Natural killer cell (primary cell): ENCODE measurements around the gene GPR141. TPM values are rescaled to one million over a fixed set of nuclear protein-coding genes. Genes with fewer than 3 reads are reported as not detected.
A peak's percentile ranks its signal among the peaks of the same experiment; 100 is the strongest.

ENCODE experiments used
- ATAC-seq, 3 donors: fragments of 150-1000 bp in 2 of 3; fragments of 200-7000 bp in 1 of 3; cut with Tn5 transposase; 1 replicate in 1 of 3; 2 replicates in 2 of 3; pipeline ENCODE4 v1.10.0; 2021; ENCODE audit warnings: mild to moderate bottlenecking in 2 of 3, moderate library complexity in 2 of 3
- DNase-seq, 2 donors: peaks; one replicate each; pipeline versions ENCODE4 v3.0.0 to v3.0.0-alpha.2; 2013 to 2021; ENCODE audit warnings: mixed read lengths in 1 of 2
- H3K27ac ChIP-seq: one replicate; pipeline ENCODE4 v1.5.1; 2013; ENCODE audit warnings: mild to moderate bottlenecking, low read length
- H3K27me3 ChIP-seq: one replicate; pipeline ENCODE4 v1.6.1; 2013; ENCODE audit warnings: low read length; ENCODE audit not compliant: control insufficient read depth, insufficient read depth
- H3K36me3 ChIP-seq: one replicate; pipeline ENCODE4 v1.6.1; 2013; ENCODE audit warnings: low read length; ENCODE audit not compliant: control insufficient read depth, insufficient read depth
- H3K4me1 ChIP-seq: one replicate; pipeline ENCODE4 v1.6.1; 2013; ENCODE audit warnings: low read length; ENCODE audit not compliant: control insufficient read depth, insufficient read depth
- H3K4me3 ChIP-seq: one replicate; pipeline ENCODE4 v1.5.1; 2013; ENCODE audit warnings: low read length
- H3K9me3 ChIP-seq: one replicate; pipeline ENCODE4 v1.6.1; 2013; ENCODE audit warnings: low read length; ENCODE audit not compliant: control insufficient read depth, insufficient read depth
- H3K27ac Mint-ChIP-seq, 2 donors: one replicate each; pipeline ENCODE4 v1.8.0; 2022; ENCODE audit warnings: mild to moderate bottlenecking in 2 of 2, mixed read lengths in 2 of 2, moderate library complexity in 1 of 2
- H3K27me3 Mint-ChIP-seq, 2 donors: one replicate each; pipeline ENCODE4 v1.8.0; 2022; ENCODE audit warnings: low read depth in 2 of 2, mixed read lengths in 2 of 2
- H3K36me3 Mint-ChIP-seq: one replicate; pipeline ENCODE4 v1.8.0; 2022; ENCODE audit warnings: mixed read lengths
- H3K4me1 Mint-ChIP-seq, 2 donors: one replicate each; pipeline ENCODE4 v1.8.0; 2022; ENCODE audit warnings: mixed read lengths in 2 of 2
- H3K4me3 Mint-ChIP-seq: one replicate; pipeline ENCODE4 v1.8.0; 2022; ENCODE audit warnings: mild to moderate bottlenecking, moderate library complexity, mixed read lengths
- H3K9me3 Mint-ChIP-seq, 2 donors: one replicate each; pipeline ENCODE4 v1.8.0; 2022; ENCODE audit warnings: mixed read lengths in 2 of 2
- WGBS: methylation state at CpG from one replicate; pipeline ENCODE4 v1.1.7; 2013; ENCODE audit warnings: missing lambda C conversion rate; ENCODE audit not compliant: insufficient coverage; 5-methylcytosine and 5-hydroxymethylcytosine counted together
- intact Hi-C: fragments of 100-400 bp; cut with micrococcal nuclease; formaldehyde crosslinking; loops from one replicate; pipeline ENCODE4 v1.14.2; 2022
- total RNA-seq, 4 donors: library from RNA; stranded (reverse); fragments of 120-200 nt in 1 of 4; gene quantifications; one replicate each; pipeline versions ENCODE4 v1.2.3 to v1.2.4, GENCODE V29; 2013 to 2022
- TF ChIP-seq, protein P1 (sequence below): fragments of 200-600 bp; IDR thresholded peaks from one replicate; pipeline ENCODE4 v1.8.0; 2022; ENCODE audit warnings: antibody characterized with exemption

GPR141 gene
- total RNA-seq, 3 donors from 2014 or later (not counting 1 experiment from before 2014, with no cell fraction given) = 30.2 to 68.1 (median 55.2) TPM

DNA sequence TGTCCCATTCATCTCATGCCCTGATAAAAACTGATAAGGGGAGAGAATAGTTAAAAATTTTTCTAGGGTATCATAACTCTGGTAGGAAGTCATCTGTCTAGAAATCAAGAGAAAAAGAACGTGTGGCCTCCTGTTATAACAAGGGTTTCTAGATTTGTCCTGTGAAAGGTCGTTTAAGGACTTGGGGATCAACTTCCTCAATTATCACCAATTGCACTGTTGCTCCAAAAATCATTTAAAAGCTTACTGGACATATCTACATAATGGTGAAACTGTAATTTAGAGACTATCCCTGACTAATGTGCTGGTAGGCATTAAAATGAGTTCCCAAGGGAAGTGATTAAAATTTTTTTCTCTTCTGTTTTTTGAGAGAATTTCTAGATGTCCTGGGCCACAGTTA is 58.2 kb downstream of the GPR141 start:
- Histone ChIP-seq H3K9me3 (no peaks in the 10 kb centered on the region), H3K4me1 (no peaks in the 10 kb centered on the region), H3K27ac (no peak overlapping the region), H3K27me3 (no peaks in the 10 kb centered on the region), H3K4me3 (no peak overlapping the region), H3K36me3 (peaks cover 3% of the 10 kb centered on the region)
- H3K4me1 Mint-ChIP-seq = peaks cover 21 to 37% of the 10 kb centered on the region in 2 donors
- intact Hi-C loops = no loop called here
- no peak for DNase-seq
- 13% methylated on average over 1 of the region's 2 CpGs for WGBS
- no peak for ATAC-seq
- no peaks in the 10 kb centered on the region for H3K36me3 Mint-ChIP-seq
- TF ChIP-seq, protein P1, sequence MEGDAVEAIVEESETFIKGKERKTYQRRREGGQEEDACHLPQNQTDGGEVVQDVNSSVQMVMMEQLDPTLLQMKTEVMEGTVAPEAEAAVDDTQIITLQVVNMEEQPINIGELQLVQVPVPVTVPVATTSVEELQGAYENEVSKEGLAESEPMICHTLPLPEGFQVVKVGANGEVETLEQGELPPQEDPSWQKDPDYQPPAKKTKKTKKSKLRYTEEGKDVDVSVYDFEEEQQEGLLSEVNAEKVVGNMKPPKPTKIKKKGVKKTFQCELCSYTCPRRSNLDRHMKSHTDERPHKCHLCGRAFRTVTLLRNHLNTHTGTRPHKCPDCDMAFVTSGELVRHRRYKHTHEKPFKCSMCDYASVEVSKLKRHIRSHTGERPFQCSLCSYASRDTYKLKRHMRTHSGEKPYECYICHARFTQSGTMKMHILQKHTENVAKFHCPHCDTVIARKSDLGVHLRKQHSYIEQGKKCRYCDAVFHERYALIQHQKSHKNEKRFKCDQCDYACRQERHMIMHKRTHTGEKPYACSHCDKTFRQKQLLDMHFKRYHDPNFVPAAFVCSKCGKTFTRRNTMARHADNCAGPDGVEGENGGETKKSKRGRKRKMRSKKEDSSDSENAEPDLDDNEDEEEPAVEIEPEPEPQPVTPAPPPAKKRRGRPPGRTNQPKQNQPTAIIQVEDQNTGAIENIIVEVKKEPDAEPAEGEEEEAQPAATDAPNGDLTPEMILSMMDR = no peak
- H3K27ac Mint-ChIP-seq = no peak overlapping the region
- no peaks in the 10 kb centered on the region for H3K9me3 Mint-ChIP-seq
- H3K4me3 Mint-ChIP-seq = no peak overlapping the region
- H3K27me3 Mint-ChIP-seq = no peaks in the 10 kb centered on the region

DNA sequence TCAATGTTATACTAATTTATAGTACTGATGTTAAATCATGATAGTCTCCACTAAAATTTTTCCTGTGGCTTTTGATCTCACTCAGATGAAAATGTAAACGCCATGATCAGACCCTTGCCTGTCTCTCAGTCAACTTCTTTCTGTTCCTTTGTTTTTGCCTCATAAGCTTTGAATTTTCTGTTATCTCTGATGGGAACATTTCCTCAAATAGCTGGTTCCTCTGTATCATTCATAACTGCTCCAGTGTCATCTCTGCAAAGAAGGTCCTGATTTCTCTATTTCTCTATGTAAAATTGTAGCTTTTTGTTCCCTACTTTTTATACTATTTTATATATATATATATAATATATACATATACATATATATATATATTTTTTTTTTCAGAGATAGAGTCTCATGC is 67.5 kb downstream of the GPR141 start:
- TF ChIP-seq, protein P1 = no peak
- DNase-seq (no peak), ATAC-seq (no peak)
- no peak overlapping the region for H3K27ac ChIP-seq
- no peaks in the 10 kb centered on the region for H3K36me3 Mint-ChIP-seq
- H3K4me1 ChIP-seq = no peaks in the 10 kb centered on the region
- no peaks in the 10 kb centered on the region for H3K9me3 ChIP-seq
- intact Hi-C loops = no loop called here
- WGBS = 13% methylated on average over 1 of the region's 1 CpG
- no peak overlapping the region for H3K4me3 ChIP-seq
- no peak overlapping the region for H3K4me3 Mint-ChIP-seq
- H3K27me3 Mint-ChIP-seq = no peaks in the 10 kb centered on the region
- peaks cover 49 to 56% of the 10 kb centered on the region in 2 donors for H3K4me1 Mint-ChIP-seq
- no peaks in the 10 kb centered on the region for H3K9me3 Mint-ChIP-seq
- no peaks in the 10 kb centered on the region for H3K27me3 ChIP-seq
- H3K27ac Mint-ChIP-seq = peak overlapping the region in 1 of 2 donors; percentile 45
- no peaks in the 10 kb centered on the region for H3K36me3 ChIP-seq

DNA sequence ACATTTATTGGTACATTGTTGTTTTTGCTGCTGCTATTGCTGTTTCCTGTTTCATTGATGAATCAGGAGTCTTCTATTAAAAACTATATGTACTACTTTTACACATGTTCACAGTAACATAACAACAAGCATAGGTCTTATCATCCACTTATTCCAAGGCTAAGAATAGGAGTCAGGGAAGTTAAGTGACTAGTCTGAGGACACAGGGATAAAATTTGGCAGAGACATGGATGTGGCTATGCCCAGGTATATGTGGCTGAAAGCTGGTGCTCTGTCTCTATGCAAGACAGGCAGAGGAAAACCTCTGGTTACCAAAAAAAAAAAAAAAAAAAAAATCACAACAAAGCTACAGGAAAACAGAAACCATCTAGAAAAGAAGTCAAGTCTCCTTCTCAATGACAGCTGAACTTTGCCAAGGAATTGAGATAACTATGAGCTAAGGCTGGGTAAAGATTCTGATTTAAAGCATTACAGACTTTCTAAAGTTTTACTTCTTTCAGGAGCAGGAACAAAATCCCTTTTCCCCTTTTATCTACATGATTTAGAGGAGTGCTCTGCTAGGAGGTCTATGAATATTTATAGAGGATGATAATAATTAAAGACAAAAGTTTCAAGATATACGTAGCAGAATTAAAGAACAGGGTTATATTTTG is 70.0 kb downstream of the GPR141 start:
- H3K27ac Mint-ChIP-seq = peak overlapping the region; percentile 47 to 80
- peaks cover 72 to 73% of the 10 kb centered on the region in 2 donors for H3K4me1 Mint-ChIP-seq
- DNase-seq (no peak), ATAC-seq (no peak)
- no peaks in the 10 kb centered on the region for H3K9me3 ChIP-seq
- H3K4me3 Mint-ChIP-seq = no peak overlapping the region
- no peak overlapping the region for H3K4me3 ChIP-seq
- no peaks in the 10 kb centered on the region for H3K27me3 Mint-ChIP-seq
- H3K27me3 ChIP-seq = no peaks in the 10 kb centered on the region
- H3K27ac ChIP-seq = no peak overlapping the region
- TF ChIP-seq, protein P1 = no peak
- H3K9me3 Mint-ChIP-seq = no peaks in the 10 kb centered on the region
- WGBS = no CpG with 5 or more reads among the region's 1 CpG
- H3K36me3 ChIP-seq = no peaks in the 10 kb centered on the region
- intact Hi-C loops = no loop called here
- peaks cover 7% of the 10 kb centered on the region for H3K4me1 ChIP-seq
- no peaks in the 10 kb centered on the region for H3K36me3 Mint-ChIP-seq
